NCI-H82 (cell line): ENCODE data around the gene PTOV1.
A peak's percentile ranks its signal among the peaks of the same experiment; 100 is the strongest.

ENCODE experiments used
- DNase-seq: peaks from one replicate; lab custom pipeline; 2025; lab: John Stamatoyannopoulos, UW

Gene PTOV1

DNA sequence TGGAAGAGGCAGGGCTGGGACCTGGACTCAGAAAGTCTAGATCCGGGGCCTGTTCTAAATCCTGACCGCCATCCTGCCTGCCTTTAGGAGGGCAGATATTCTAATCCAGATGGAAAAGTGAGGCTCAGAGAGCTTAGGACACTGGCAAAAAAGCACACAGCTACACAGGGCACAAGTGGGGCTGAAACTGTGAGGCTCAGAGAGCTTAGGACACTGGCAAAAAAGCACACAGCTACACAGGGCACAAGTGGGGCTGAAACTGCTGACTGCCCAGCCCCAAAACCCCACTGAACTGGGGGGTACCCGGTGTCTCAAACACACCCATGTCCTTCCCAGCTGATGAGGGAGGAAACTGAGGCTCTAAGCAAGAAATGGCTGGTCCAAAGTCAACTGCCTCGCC lies 24.2 kb downstream of the PTOV1 start:
- no peak for DNase-seq

DNA sequence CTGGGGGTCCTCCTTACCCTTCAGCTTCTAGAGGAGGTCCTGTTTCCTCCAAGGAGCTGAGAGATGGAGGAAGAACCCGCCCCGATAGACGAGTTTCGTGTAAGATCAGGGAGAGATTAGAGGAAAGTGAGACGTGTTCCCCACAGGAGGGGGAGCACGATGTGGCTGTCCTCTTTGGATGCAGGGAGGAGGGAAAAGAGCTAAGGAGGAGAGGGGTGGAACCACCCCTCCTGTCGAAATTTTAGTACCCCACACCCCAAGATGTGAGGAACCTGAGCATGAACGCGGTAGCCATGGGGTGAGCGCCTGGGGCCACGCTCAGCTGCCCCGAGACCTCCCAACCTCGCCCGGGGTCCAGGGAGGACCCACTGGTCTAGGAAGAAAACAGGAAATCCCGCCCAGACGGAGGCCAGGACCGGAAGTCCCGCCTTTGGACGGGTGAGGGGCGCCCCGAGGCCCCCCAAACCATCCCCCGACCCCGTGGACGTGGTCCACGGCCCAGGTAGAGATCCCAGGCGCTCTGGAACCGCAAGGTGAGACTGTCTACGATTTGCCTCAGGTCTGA lies 25.0 kb downstream of the PTOV1 start:
- DNase-seq, result peak; percentile 78

DNA sequence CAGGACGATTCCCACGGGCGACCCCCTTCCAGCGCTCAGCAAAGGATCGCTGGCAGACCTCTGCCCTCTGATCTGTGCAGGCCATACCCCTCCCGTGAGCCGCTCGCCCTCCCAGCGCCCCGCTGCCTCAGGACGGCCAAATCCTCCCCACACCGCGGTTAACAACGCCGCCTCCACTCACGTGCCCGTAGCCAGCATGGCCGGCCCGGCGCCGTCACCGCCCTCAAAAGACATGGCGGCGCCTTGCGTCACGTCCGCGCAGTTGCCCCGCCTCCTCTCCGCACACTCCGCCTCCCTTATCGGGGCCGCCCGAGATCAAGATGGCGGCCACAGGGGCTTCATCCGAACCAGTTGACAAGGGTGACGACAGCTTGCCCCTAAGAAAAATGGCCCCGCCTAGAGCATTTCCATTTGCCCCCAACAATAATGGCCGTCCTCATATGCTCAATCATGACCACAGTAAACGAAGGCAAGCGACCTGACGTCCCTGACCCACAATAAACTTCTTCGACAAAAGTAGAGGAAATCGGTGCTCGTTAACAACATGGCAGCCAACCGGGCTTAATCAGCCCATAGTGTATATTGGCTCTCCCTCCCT lies 25.6 kb downstream of the PTOV1 start:
- peak; percentile 99 for DNase-seq

DNA sequence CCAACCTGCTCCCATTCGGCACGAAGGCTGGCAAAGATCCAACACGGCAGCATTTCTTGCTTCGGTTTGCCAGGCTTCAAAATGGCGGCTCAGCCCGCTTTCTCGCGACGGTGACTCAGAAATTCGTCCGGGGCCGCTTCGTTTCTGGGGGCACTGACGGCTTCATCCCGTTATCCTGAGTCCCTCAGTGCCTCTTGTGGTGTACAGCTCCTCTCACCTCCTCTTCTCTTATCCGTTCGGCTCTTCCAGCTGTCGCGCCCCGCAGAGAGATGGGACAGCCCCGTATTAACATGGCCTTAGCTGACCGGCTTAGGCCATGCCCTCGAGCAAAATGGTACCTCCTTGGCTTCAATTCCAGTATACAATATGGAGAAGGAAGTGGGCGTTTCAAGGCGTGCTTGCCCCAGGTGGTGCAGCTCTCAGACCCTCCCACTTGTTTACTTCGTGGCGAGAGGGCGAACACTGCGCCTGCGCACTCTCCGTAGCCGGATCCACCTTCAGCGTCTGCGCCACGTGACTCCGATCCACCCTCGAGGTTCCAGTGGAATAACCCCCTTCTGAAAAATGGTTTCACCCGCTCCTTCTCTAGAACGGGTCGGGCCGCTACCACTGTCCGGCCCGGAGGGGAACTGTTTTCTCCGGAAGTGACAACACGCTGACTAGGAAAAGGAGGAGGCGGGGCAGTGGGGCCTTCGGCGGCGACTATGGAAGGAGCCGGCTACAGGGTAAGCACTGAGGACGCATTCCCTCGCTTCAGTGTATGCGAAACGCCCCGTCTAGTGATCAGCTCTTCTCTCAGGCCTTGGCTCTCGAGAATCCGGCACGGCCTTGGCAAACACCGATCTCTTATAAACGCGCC lies 26.3 kb downstream of the PTOV1 start, which contains the start of the genes AKT1S1 and TBC1D17:
Gene AKT1S1, minus strand, starts transcription at position 336 of the 859 bp plus-strand sequence. CDS start 4,060 bp downstream, outside the sequence.
Gene TBC1D17, plus strand, starts transcription at position 683 of the 859 bp plus-strand sequence. Its CDS starts 22 bp downstream, at position 705.
- DNase-seq, result peak; percentile 100

DNA sequence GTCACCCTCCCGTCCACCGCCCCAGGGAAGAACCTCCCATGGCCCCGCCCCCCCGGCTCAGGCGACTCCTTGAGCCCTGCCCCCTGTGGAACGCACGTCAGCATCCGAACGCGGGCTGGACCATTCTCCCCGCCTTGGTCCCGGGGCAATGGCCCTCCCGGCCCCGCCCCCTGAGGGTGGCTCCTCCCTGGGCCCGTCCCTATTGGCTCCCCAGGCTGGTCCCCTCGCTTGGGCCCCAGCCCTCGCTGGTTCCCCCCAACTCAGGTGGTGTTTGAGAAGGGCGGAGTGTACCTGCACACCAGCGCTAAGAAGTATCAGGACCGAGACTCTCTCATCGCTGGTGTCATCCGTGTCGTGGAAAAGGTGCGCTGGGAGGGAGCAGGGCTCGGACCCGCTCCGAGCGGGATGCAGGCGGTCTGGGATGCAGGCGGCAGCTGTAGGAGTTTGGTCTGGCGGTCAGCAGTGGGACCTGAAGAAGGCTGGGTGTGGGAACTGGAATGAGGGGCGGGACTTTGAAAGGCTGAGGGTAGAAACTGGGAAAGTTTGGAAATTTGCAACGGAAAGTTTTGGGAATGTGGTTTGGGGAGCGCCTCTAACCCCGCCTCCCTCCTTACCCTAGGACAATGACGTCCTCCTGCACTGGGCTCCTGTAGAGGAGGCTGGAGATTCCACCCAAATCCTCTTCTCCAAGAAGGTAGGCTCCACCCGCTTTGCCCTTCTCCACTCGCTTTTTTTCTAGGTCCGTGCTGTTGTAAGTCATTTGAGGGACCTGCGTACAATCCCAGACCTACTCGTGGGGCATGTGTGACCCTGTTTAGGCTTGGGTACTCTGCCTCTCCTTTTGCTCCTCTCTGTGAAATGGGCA lies 27.2 kb downstream of the PTOV1 start:
- peak; percentile 98 for DNase-seq

DNA sequence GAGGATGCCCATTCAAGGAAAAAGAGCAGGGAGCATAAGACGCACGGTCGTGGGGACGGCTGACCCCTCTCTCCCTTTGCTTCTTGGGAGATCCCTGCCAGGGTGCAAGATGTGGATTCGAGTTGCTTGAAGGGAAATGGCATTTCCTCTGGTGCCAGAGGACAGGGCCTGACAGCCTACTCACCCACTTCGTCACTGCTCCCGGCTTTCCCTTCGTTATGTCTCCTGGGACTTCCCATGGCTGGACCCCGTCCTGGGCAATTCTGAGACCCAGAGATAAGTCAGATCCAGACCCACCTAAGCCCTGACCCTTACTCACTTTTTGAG lies 27.7 kb downstream of the PTOV1 start:
- no peak for DNase-seq

DNA sequence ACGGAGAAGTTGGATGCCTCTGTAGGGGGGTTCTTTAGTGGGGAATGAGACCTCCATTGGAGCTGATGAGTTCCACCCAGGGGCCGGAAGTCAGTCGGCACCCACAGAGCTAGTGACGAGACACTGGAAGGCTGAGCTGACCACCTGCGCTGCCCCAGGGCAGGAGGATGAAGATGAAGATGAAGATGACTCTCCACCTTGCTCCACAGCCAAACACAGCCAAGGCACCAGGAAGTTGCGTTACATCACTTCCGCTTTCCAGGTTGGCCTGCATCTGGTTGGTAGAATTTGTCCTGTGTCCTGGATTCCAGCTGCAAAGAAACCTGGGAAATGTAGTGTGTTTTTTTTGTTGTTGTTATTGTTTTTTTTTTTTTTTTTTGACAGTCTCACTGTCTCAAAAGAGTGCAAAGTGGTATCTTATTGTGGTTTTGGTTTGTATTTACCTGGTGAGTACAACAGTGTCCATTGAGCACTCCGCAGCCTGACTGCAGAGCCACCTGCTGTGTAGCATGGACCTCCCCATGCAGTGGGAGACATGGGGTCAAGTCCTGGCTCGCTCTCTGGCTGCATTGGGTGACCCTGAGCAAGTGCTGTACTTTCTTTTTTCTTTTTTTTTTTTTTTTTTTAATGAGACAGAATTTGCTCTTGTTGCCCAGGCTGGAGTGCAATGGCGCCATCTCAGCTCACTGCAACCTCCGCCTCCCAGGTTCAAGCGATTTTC lies 28.4 kb downstream of the PTOV1 start:
- no peak for DNase-seq

DNA sequence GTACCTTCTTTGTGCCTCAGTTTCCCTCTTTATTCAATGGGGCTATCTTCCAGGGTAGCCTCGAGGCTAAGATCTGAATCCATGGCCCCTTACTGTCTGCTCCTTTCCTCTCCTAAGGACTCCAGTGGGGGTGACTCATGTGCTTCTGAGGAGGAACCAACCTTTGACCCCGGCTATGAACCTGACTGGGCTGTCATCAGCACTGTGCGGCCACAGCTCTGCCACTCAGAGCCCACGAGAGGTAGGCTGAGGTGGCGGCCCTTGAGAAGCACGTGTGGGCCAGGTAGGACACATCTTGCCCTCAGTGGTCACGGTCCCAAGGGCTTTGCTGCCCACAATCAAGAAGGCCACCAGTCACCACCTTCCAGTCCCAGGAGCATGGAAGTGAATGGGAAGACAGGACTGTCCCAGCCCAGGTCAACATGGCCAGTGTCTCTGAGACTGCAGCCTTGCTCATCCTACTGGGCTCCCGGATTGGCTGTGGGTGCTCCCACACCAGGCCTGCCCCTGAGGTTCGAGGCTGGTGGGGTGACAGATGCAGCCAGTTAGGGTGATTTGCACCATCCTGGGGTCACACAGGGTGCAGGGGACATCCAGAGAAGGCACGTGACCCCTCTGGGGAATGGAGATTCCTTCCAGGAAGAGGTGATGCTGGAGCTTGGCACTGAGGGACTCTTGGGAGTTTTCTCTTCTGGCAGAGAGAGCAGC lies 29.4 kb downstream of the PTOV1 start:
- no peak for DNase-seq

DNA sequence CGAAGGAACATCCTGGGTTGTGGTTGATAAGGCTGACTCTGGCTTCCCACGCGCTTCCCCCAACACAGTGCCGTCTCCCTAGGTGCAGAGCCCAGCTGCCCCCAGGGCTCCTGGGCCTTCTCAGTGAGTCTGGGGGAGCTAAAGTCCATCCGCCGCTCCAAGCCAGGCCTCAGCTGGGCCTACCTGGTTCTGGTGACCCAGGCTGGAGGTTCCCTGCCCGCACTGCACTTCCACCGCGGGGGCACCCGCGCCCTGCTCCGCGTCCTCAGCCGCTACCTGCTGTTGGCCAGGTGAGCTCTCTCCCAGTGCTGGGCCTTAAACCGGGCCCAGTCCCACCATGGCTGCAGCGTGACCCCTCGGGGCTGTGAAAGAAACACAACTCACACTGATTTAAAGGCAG lies 30.2 kb downstream of the PTOV1 start:
- no peak for DNase-seq

DNA sequence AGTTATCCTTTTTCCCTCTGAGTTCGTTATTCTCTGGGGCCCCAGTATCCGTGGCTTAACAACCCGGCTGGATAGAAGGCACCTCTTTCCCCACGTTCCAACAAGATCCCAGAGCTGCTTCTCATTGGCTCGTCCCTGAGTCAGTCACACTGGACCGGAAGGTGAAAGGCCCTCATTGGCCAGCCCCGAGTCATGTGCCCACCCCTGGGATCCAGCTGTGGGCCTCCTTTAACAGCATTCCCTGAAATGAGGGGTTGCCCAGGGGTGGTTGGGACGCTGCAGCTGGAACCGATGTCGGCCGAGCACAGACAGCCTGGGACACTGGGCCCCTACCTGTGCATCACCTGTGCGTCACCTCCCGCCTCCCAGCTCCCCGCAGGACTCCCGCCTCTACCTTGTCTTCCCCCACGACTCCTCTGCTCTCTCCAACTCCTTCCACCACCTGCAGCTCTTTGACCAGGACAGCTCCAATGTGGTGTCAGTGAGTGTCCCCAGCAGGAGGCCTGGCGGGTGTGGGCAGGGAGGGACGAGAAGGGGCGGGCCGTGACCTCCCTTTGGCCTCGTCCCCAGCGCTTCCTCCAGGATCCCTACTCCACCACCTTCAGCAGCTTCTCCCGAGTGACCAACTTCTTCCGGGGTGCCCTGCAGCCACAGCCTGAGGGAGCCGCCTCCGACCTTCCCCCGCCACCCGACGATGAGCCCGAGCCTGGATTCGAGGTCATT lies 30.9 kb downstream of the PTOV1 start:
- DNase-seq, result no peak

DNA sequence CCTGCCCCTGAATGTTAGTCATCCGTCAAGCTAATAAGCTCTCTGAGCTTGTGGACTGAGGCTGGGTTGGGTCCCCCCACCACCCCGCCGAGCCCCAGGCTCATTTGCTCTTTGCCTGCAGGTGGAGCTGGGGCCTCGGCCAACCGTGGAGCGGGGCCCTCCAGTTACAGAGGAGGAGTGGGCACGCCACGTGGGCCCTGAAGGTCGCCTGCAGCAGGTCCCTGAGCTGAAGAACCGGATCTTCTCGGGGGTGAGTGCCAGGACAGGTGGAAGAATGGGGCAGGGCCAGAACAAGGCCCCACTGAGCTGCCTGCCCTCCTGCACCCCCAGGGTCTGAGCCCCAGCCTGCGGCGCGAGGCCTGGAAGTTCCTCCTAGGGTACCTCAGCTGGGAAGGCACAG lies 31.7 kb downstream of the PTOV1 start:
- DNase-seq, result no peak

DNA sequence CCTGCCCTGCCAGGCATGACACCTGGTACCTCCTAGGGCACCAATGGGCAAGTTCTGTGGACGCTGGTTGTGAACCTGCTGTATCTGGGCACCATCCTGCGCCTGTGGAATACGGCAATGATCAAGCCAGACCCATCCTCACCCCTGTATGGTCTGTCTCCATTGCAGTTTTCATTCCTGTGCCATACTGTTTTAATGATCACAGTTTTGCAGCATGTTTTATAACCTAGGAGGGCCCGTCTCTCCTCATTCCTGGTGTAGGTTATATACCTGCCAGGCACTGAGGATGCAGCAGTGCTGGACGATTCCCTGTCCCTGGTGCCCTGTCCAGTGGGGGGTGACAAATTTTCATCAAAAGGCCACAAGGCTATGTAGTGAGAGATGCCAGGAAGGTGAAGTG lies 32.1 kb downstream of the PTOV1 start:
- DNase-seq, result no peak

DNA sequence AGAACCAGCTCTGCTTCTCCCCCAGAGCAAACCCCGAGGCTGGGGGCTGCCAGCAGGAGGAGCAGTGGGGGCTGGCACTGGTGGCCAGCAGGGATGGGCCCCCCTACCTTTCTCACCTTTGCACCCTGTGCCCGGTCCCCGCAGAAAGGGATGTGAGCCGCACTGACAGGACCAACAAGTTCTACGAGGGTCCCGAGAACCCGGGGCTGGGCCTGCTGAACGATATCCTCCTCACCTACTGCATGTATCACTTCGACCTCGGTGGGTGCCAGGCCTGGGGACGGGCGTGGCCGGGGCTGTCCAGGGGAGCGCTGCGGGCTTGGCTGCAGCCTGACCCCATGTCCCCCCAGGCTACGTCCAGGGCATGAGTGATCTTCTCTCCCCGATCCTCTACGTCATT lies 33.1 kb downstream of the PTOV1 start:
- DNase-seq, result no peak

DNA sequence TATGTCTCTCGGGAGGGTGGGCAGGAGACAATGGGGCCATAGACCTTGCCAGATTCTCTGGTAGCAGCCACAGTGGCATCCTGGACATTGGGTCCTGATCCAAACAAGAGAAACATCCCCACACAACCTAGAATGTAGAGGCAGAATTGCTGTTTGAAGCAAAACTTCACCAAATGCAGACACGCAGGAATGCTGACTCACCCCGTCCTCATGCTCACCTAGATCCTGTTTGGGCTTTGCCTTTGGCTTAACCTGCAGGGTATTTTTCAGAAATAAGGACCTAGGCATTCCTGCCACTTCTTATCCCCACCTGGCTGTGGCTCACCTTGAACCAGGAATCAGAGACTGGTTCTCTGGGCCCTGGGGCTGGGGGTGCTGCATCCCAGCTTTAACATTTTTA lies 33.8 kb downstream of the PTOV1 start:
- DNase-seq, result no peak

DNA sequence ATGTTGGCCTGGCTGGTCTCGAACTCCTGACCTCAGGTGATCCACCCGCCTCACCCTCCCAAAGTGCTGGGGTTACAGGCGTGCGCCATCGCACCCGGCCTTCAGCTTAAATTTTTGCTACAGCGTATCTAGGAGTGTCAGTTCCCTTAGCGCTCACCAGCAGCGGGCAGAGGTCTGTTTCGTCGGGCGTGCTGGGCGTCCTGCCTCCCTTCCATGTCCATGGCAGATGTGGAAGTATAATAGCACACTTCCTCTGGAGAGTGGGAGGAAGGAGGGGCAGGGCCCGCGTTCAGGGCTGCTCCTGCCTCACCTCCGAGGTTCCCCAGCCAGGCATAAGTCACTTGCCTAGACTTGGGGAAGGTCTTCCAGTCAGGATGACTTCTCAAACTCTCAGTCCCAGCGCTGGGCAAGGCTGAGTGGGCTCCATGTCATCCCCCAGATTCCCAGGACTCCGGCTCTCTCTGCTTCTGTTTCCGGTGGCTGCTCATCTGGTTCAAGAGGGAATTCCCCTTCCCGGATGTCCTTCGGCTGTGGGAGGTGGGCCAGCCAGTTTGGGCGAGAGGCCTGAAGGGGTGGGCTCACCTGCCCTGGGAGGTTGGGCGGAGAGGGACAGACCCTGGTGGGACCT lies 36.2 kb downstream of the PTOV1 start:
- peak; percentile 48 for DNase-seq

DNA sequence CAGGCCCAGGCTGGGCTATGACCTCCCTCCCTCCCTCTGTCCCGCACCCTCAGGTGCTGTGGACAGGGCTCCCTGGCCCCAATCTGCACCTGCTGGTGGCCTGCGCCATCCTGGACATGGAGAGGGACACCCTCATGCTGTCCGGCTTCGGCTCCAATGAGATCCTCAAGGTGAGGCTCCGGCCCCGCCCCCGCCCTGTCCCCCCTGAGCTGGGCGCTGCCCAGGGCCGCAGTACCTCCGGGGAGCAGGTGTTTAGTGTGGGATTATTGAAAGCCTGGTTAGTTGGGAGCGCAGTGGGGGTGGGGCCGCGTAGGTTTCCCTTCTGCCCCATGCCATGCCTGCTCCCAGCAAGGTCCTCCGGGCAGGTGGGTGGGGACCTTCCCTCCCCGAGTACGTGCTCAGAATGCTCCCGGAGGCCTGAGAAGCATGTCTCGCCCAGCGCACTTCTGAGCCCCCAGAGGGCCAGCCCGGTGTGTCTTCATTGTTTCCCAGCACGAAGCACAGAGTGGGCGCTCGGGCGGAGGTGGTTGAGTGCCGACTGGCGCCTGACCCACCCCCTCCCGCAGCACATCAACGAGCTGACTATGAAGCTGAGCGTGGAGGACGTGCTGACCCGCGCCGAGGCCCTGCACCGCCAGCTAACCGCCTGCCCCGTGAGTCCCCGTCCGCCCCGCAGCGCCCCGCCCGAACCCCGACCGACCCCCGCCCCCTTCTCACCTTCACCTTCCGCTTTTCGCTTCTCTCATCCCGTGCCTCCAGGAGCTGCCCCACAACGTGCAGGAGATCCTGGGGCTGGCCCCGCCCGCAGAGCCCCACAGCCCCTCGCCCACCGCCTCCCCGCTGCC lies 36.9 kb downstream of the PTOV1 start:
- peak; percentile 59 for DNase-seq

DNA sequence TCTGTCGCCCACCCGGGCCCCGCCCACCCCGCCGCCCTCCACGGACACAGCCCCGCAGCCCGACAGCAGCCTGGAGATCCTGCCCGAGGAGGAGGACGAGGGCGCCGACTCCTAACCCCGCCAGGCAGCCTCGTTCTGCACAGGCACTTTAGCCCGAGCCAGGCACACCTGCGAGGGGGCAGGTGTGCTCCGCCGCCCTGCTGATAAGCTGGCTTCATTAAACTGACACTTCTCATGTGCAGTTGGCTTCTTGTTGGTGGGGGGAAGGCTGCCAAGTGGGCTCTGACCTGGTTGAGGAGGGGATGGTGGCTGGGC lies 37.5 kb downstream of the PTOV1 start:
- DNase-seq, result no peak

DNA sequence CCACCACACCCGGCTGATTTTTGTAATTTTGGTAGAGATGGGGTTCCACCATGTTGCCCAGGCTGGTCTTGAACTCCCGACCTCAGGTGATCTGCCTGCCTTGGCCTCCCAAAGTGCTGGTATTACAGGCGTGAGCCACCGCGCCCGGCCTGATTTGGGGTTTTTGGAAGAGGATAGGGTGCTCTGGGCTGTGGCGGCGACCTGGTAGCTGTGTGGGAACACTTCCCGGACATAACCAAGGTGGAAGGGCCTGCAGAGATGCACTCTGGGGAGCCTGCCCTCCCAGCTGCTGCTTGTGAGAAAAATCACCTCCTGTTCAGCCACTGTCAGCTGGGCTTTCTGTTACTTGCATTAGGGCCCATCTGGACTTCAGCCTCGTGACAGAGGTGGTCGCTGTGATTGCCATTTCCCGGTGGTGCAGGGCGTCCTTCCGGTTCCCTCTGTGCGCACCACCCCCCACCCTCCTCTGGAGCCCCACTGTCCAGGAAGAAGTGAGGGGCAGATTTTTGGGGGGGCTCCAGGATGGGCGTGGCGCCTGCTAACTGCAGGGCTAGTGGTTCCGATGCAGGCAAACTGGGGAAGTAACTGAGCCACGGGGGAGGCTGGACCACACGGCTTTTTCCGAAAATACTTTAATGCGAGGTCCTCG lies 38.2 kb downstream of the PTOV1 start:
- peak; percentile 36 for DNase-seq
